ENCODE data around the gene SH3RF1.
"Not testable (repeated sequence)": the region's sequence is repeated elsewhere in the genome, so short reads cannot be mapped to it uniquely, and the experiment has no call there.

SH3RF1 gene

GRCh38 chr4:169198167-169198566 is 72.6 kb downstream of the SH3RF1 start:
- Histone ChIP-seq H3K4me3 (ENCODE audit: extremely low read depth, insufficient read depth, low read length, poor library complexity, severe bottlenecking) (no peak overlapping the region), H3K36me3 (ENCODE audit: control insufficient read depth, insufficient read depth, low read length) (no peaks in the 10 kb centered on the region), H3K9me3 (ENCODE audit: control insufficient read depth, low read length) (no peaks in the 10 kb centered on the region), H3K27ac (ENCODE audit: low read depth, low read length, severe bottlenecking) (no peak overlapping the region), H3K4me1 (ENCODE audit: control insufficient read depth, insufficient read depth, low read length, poor library complexity, severe bottlenecking) (peaks cover 13% of the 10 kb centered on the region)

- H3K27ac ChIP-seq (ENCODE audit: low read depth, low read length, severe bottlenecking); H3K9me3 ChIP-seq (ENCODE audit: control insufficient read depth, low read length); H3K36me3 ChIP-seq (ENCODE audit: control insufficient read depth, insufficient read depth, low read length); H3K4me3 ChIP-seq (ENCODE audit: extremely low read depth, insufficient read depth, low read length, poor library complexity, severe bottlenecking): not testable (repeated sequence)
- 92 to 95% methylated on average over 4 to 7 of the region's 11 CpGs for WGBS, 2 experiments (ENCODE audit: insufficient coverage in 2 of 2)
- peaks cover 10% of the 10 kb centered on the region for H3K4me1 ChIP-seq (ENCODE audit: control insufficient read depth, insufficient read depth, low read length, poor library complexity, severe bottlenecking)
Measured at GRCh38 chr4:169197206-169197605, 73.5 kb downstream of the SH3RF1 start.

- no peak overlapping the region for H3K4me3 ChIP-seq (ENCODE audit: extremely low read depth, insufficient read depth, low read length, poor library complexity, severe bottlenecking)
Measured at GRCh38 chr4:169195032-169195431, 75.7 kb downstream of the SH3RF1 start.

GRCh38 chr4:169189968-169190367 is 80.8 kb downstream of the SH3RF1 start:
- not testable (repeated sequence) for H3K27ac ChIP-seq (ENCODE audit: low read depth, low read length, severe bottlenecking); H3K9me3 ChIP-seq (ENCODE audit: control insufficient read depth, low read length); H3K4me1 ChIP-seq (ENCODE audit: control insufficient read depth, insufficient read depth, low read length, poor library complexity, severe bottlenecking); H3K4me3 ChIP-seq (ENCODE audit: extremely low read depth, insufficient read depth, low read length, poor library complexity, severe bottlenecking); H3K36me3 ChIP-seq (ENCODE audit: control insufficient read depth, insufficient read depth, low read length)
- 60% methylated on average over 1 of the region's 2 CpGs; no CpG with 5 or more reads in 1 of the 2 experiments for WGBS, 2 experiments (ENCODE audit: insufficient coverage in 2 of 2)

More at GRCh38 chr4:169195032-169195431, 75.7 kb downstream of the SH3RF1 start:
- Histone ChIP-seq H3K4me1 (ENCODE audit: control insufficient read depth, insufficient read depth, low read length, poor library complexity, severe bottlenecking) (no peaks in the 10 kb centered on the region), H3K9me3 (ENCODE audit: control insufficient read depth, low read length) (no peaks in the 10 kb centered on the region), H3K36me3 (ENCODE audit: control insufficient read depth, insufficient read depth, low read length) (no peaks in the 10 kb centered on the region), H3K27ac (ENCODE audit: low read depth, low read length, severe bottlenecking) (no peak overlapping the region)

GRCh38 chr4:169189372-169189771 is 81.4 kb downstream of the SH3RF1 start:
- WGBS, 2 experiments (ENCODE audit: insufficient coverage in 2 of 2): 100% methylated on average over 3 of the region's 4 CpGs; no CpG with 5 or more reads in 1 of the 2 experiments
- H3K36me3 ChIP-seq (ENCODE audit: control insufficient read depth, insufficient read depth, low read length): no peaks in the 10 kb centered on the region
- H3K4me3 ChIP-seq (ENCODE audit: extremely low read depth, insufficient read depth, low read length, poor library complexity, severe bottlenecking): no peak overlapping the region
- H3K27ac ChIP-seq (ENCODE audit: low read depth, low read length, severe bottlenecking): no peak overlapping the region
- peaks cover 12% of the 10 kb centered on the region for H3K4me1 ChIP-seq (ENCODE audit: control insufficient read depth, insufficient read depth, low read length, poor library complexity, severe bottlenecking)
- H3K9me3 ChIP-seq (ENCODE audit: control insufficient read depth, low read length): no peaks in the 10 kb centered on the region

- no peak overlapping the region for H3K4me3 ChIP-seq (ENCODE audit: extremely low read depth, insufficient read depth, low read length, poor library complexity, severe bottlenecking)
- WGBS, 2 experiments (ENCODE audit: insufficient coverage in 2 of 2): 100% methylated on average over 1 to 2 of the region's 3 CpGs
- H3K4me1 ChIP-seq (ENCODE audit: control insufficient read depth, insufficient read depth, low read length, poor library complexity, severe bottlenecking): peaks cover 19% of the 10 kb centered on the region
- H3K36me3 ChIP-seq (ENCODE audit: control insufficient read depth, insufficient read depth, low read length): no peaks in the 10 kb centered on the region
- H3K9me3 ChIP-seq (ENCODE audit: control insufficient read depth, low read length): no peaks in the 10 kb centered on the region
- no peak overlapping the region for H3K27ac ChIP-seq (ENCODE audit: low read depth, low read length, severe bottlenecking)
Measured at GRCh38 chr4:169188204-169188603, 82.6 kb downstream of the SH3RF1 start.

GRCh38 chr4:169185133-169185956 is 85.4 kb downstream of the SH3RF1 start:
- 90 to 100% methylated on average over 2 to 3 of the region's 7 CpGs for WGBS, 2 experiments (ENCODE audit: insufficient coverage in 2 of 2)
- H3K9me3 ChIP-seq (ENCODE audit: control insufficient read depth, low read length): no peaks in the 10 kb centered on the region
- no peaks in the 10 kb centered on the region for H3K36me3 ChIP-seq (ENCODE audit: control insufficient read depth, insufficient read depth, low read length)
- no peak overlapping the region for H3K4me3 ChIP-seq (ENCODE audit: extremely low read depth, insufficient read depth, low read length, poor library complexity, severe bottlenecking)
- H3K27ac ChIP-seq (ENCODE audit: low read depth, low read length, severe bottlenecking): peak overlapping the region; percentile 41
- peaks cover 19% of the 10 kb centered on the region for H3K4me1 ChIP-seq (ENCODE audit: control insufficient read depth, insufficient read depth, low read length, poor library complexity, severe bottlenecking)

GRCh38 chr4:169184686-169185085 is 86.1 kb downstream of the SH3RF1 start:
- 100% methylated on average over 1 of the region's 3 CpGs; no CpG with 5 or more reads in 1 of the 2 experiments for WGBS, 2 experiments (ENCODE audit: insufficient coverage in 2 of 2)
- Histone ChIP-seq H3K4me1 (ENCODE audit: control insufficient read depth, insufficient read depth, low read length, poor library complexity, severe bottlenecking) (peaks cover 19% of the 10 kb centered on the region), H3K9me3 (ENCODE audit: control insufficient read depth, low read length) (no peaks in the 10 kb centered on the region), H3K27ac (ENCODE audit: low read depth, low read length, severe bottlenecking) (no peak overlapping the region), H3K36me3 (ENCODE audit: control insufficient read depth, insufficient read depth, low read length) (peaks cover 2% of the 10 kb centered on the region), H3K4me3 (ENCODE audit: extremely low read depth, insufficient read depth, low read length, poor library complexity, severe bottlenecking) (no peak overlapping the region)

GRCh38 chr4:169184236-169184635 is 86.5 kb downstream of the SH3RF1 start:
- no peak overlapping the region for H3K4me3 ChIP-seq (ENCODE audit: extremely low read depth, insufficient read depth, low read length, poor library complexity, severe bottlenecking)
- peaks cover 3% of the 10 kb centered on the region for H3K36me3 ChIP-seq (ENCODE audit: control insufficient read depth, insufficient read depth, low read length)
- peaks cover 19% of the 10 kb centered on the region for H3K4me1 ChIP-seq (ENCODE audit: control insufficient read depth, insufficient read depth, low read length, poor library complexity, severe bottlenecking)
- H3K9me3 ChIP-seq (ENCODE audit: control insufficient read depth, low read length): no peaks in the 10 kb centered on the region
- no peak overlapping the region for H3K27ac ChIP-seq (ENCODE audit: low read depth, low read length, severe bottlenecking)
- 87 to 93% methylated on average over 2 of the region's 3 CpGs for WGBS, 2 experiments (ENCODE audit: insufficient coverage in 2 of 2)

- H3K36me3 ChIP-seq (ENCODE audit: control insufficient read depth, insufficient read depth, low read length): peaks cover 3% of the 10 kb centered on the region
- H3K4me1 ChIP-seq (ENCODE audit: control insufficient read depth, insufficient read depth, low read length, poor library complexity, severe bottlenecking): peaks cover 19% of the 10 kb centered on the region
- no peak overlapping the region for H3K27ac ChIP-seq (ENCODE audit: low read depth, low read length, severe bottlenecking)
- 80% methylated on average over 1 of the region's 2 CpGs; no CpG with 5 or more reads in 1 of the 2 experiments for WGBS, 2 experiments (ENCODE audit: insufficient coverage in 2 of 2)
- H3K9me3 ChIP-seq (ENCODE audit: control insufficient read depth, low read length): no peaks in the 10 kb centered on the region
- no peak overlapping the region for H3K4me3 ChIP-seq (ENCODE audit: extremely low read depth, insufficient read depth, low read length, poor library complexity, severe bottlenecking)
Measured at GRCh38 chr4:169183581-169183980, 87.2 kb downstream of the SH3RF1 start.

Data from mesodermal cell (in vitro differentiated cells).